GM18868 (cell line): Measurements from ENCODE around the gene PRDM1.

Experiments
- ATAC-seq: cut with Tn5 transposase; IDR thresholded peaks from one replicate; pipeline ENCODE4 v1.9.1; 2021; ENCODE audit warnings: mild to moderate bottlenecking, moderate library complexity; ENCODE audit not compliant: unreplicated experiment

The PRDM1 gene

GRCh38 chr6:106069478-106069877 is 16.7 kb upstream of the PRDM1 start:
- no peak for ATAC-seq

GRCh38 chr6:106070636-106071035 is 15.5 kb upstream of the PRDM1 start:
- no peak for ATAC-seq

GRCh38 chr6:106072501-106073090 is 13.5 kb upstream of the PRDM1 start:
- no peak for ATAC-seq

- ATAC-seq = no peak
Observed at GRCh38 chr6:106074146-106074545, 12.0 kb upstream of the PRDM1 start.

GRCh38 chr6:106076139-106076538 is 10.0 kb upstream of the PRDM1 start:
- ATAC-seq = no peak

GRCh38 chr6:106077170-106077569 is 9.0 kb upstream of the PRDM1 start:
- ATAC-seq = no peak

- ATAC-seq = no peak
Observed at GRCh38 chr6:106077881-106078280, 8.3 kb upstream of the PRDM1 start.

- no peak for ATAC-seq
Observed at GRCh38 chr6:106079961-106080762, 6.0 kb upstream of the PRDM1 start.

GRCh38 chr6:106080763-106081095 is 5.4 kb upstream of the PRDM1 start:
- no peak for ATAC-seq

GRCh38 chr6:106081715-106082114 is 4.4 kb upstream of the PRDM1 start:
- ATAC-seq = no peak

GRCh38 chr6:106082735-106083398 is 3.3 kb upstream of the PRDM1 start:
- ATAC-seq = no peak

- no peak for ATAC-seq
Observed at GRCh38 chr6:106083618-106084017, 2.5 kb upstream of the PRDM1 start.

- ATAC-seq = peak; percentile 95
Observed at GRCh38 chr6:106084106-106084988, 1.8 kb upstream of the PRDM1 start.

GRCh38 chr6:106084989-106085691 is 996 bp upstream of the PRDM1 start:
- no peak for ATAC-seq

- ATAC-seq = no peak
Observed at GRCh38 chr6:106085692-106085983, 498 bp upstream of the PRDM1 start.

- ATAC-seq = no peak
Observed at GRCh38 chr6:106086814-106087175, 659 bp downstream of the PRDM1 start.

- no peak for ATAC-seq
Observed at GRCh38 chr6:106087548-106088325, 1.6 kb downstream of the PRDM1 start.

- no peak for ATAC-seq
Observed at GRCh38 chr6:106090001-106090400, 3.9 kb downstream of the PRDM1 start.

GRCh38 chr6:106092279-106092678 is 6.1 kb downstream of the PRDM1 start:
- no peak for ATAC-seq
